ENCODE measurements around the gene TRAPPC6A.

TRAPPC6A gene

DNA sequence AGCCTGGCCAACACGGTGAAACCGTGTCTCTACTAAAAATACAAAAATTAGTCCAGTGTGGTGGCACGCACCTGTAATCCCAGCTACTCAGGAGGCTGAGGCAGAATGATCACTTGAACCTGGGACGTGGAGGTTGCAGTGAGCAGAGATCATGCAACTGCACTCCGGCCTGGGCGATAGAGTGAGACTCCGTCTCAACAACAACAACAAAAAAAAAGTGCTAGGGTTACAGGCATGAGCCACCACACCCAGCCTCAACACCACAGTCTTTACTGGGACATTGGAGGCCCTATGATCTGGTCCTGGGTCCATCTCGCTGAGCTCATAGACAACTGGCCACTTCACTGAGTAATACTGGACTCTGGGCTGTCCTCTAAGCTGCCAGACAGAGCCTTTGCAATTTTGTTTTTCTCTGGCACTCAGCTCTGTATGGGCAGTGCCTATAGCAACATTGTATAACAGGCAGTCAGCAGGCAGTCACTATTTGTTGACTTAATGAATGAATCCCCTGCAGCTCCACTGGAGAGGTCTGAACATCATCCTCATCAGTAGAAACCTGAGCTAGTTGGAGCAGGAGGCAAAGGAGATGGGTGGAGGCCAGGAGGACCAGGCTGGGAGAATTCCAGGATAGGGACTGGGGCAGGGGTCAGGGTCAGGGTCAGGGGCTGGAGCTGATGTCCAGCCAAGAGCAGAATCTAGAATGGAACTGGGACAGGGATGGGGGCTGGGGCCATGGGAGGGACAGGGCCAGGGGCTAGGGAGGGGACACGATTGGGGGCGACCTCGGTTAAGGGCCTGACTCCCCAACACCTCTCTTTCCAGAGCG is 8.7 kb upstream of the TRAPPC6A start:
- Histone ChIP-seq H3K36me3 (ENCODE audit: control insufficient read depth, insufficient read depth, low read length) (peaks cover 4% of the 10 kb centered on the region), H3K4me3 (ENCODE audit: extremely low read depth, insufficient read depth, low read length, poor library complexity, severe bottlenecking) (no peak overlapping the region), H3K9me3 (ENCODE audit: control insufficient read depth, low read length) (no peaks in the 10 kb centered on the region), H3K27ac (ENCODE audit: low read depth, low read length, severe bottlenecking) (no peak overlapping the region), H3K4me1 (ENCODE audit: control insufficient read depth, insufficient read depth, low read length, poor library complexity, severe bottlenecking) (peaks cover 3% of the 10 kb centered on the region)
- 93 to 95% methylated on average over 9 to 12 of the region's 12 CpGs for WGBS, 2 experiments (ENCODE audit: insufficient coverage in 2 of 2)

DNA sequence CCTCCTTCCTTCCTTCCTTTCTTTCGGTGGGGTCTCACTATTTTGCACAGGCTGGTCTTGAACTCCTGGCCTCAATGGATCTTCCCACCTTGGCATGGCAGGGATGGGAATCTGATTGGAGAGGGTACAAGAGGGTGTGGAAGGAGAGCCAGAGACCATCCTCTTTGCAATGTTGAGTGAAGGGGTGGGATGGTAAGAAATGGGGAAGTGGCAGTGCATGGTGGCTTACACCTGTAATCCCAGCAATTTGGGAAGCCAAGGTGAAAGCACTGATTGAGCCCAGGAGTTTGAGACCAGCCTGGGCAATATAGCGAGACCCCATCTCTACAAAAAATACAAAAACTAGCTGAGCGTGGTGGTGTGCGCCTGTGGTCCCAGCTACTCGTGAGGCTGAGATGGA is 6.1 kb upstream of the TRAPPC6A start:
- Histone ChIP-seq H3K9me3 (ENCODE audit: control insufficient read depth, low read length) (no peaks in the 10 kb centered on the region), H3K4me3 (ENCODE audit: extremely low read depth, insufficient read depth, low read length, poor library complexity, severe bottlenecking) (no peak overlapping the region), H3K36me3 (ENCODE audit: control insufficient read depth, insufficient read depth, low read length) (peaks cover 11% of the 10 kb centered on the region), H3K4me1 (ENCODE audit: control insufficient read depth, insufficient read depth, low read length, poor library complexity, severe bottlenecking) (peaks cover 4% of the 10 kb centered on the region), H3K27ac (ENCODE audit: low read depth, low read length, severe bottlenecking) (no peak overlapping the region)
- 92 to 100% methylated on average over 4 of the region's 5 CpGs for WGBS, 2 experiments (ENCODE audit: insufficient coverage in 2 of 2)

DNA sequence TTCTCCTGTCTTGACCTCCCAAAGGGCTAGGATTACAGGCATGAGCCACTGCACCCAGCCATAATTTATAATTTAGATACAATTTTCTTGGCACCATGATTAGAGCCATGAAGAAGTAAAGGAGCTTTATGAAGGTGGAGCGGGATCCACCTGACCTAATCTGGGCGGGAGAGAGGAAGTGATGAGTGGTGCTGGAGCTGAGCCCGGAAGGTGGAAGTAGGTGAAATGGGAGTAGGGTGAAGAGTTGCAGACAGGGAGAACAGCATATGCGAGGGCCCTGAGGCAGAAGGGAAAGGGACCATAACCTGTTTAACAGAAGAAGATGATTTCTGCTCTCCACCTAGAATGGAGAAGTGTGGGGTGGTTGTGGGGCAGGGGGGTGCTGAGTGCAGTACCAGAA is 4.7 kb upstream of the TRAPPC6A start:
- H3K9me3 ChIP-seq (ENCODE audit: control insufficient read depth, low read length), result no peaks in the 10 kb centered on the region
- peaks cover 4% of the 10 kb centered on the region for H3K4me1 ChIP-seq (ENCODE audit: control insufficient read depth, insufficient read depth, low read length, poor library complexity, severe bottlenecking)
- peaks cover 11% of the 10 kb centered on the region for H3K36me3 ChIP-seq (ENCODE audit: control insufficient read depth, insufficient read depth, low read length)
- H3K4me3 ChIP-seq (ENCODE audit: extremely low read depth, insufficient read depth, low read length, poor library complexity, severe bottlenecking), result no peak overlapping the region
- 85 to 94% methylated on average over 4 of the region's 4 CpGs for WGBS, 2 experiments (ENCODE audit: insufficient coverage in 2 of 2)
- no peak overlapping the region for H3K27ac ChIP-seq (ENCODE audit: low read depth, low read length, severe bottlenecking)

DNA sequence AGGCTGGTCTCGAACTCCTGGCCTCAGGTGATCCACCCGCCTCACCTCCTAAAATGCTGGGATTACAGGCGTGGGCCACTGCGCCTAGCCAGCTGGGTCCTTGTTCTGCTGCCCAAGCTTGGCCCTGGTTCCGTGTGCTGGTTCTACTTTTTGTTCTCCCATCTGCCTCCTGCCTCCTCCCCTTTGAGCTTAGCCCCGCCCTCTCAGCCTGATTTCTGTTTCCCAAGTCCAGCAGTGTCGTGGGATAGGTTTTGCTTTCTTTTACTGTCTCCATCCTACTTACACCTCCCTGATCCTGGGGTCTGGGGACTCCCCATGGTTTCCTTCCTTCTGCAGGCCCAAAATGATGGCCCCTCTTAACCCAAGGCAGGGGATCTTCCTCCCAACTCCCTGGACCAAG is 2.9 kb upstream of the TRAPPC6A start:
- Histone ChIP-seq H3K4me3 (ENCODE audit: extremely low read depth, insufficient read depth, low read length, poor library complexity, severe bottlenecking) (no peak overlapping the region), H3K9me3 (ENCODE audit: control insufficient read depth, low read length) (no peaks in the 10 kb centered on the region), H3K27ac (ENCODE audit: low read depth, low read length, severe bottlenecking) (no peak overlapping the region), H3K36me3 (ENCODE audit: control insufficient read depth, insufficient read depth, low read length) (peaks cover 11% of the 10 kb centered on the region), H3K4me1 (ENCODE audit: control insufficient read depth, insufficient read depth, low read length, poor library complexity, severe bottlenecking) (peaks cover 4% of the 10 kb centered on the region)
- WGBS, 2 experiments (ENCODE audit: insufficient coverage in 2 of 2), result 88 to 95% methylated on average over 7 of the region's 7 CpGs

DNA sequence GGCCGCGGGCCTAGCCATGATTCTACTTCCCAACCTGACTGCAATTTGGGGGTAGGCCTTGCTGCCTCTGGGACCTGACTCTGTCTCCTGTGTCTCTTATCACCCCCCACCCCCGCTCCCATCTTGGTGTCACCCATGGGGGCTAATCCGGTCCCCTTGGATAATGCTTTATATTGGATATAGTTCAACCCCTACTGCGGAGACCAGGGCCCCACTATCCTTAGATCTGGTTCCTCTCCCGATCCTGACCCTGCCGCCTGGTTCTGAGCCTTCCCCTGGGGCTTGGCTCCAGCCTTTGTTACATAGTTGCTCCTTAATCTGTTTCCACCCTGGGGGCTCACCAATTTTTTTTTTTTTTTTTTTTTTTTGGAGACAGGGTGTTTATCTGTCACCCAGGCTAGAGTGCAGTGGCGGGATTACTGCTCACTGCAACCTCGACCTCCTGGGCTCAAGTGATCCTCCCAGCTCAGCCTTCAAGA is 1.9 kb upstream of the TRAPPC6A start:
- peak overlapping the region; percentile 74 for H3K27ac ChIP-seq (ENCODE audit: low read depth, low read length, severe bottlenecking)

DNA sequence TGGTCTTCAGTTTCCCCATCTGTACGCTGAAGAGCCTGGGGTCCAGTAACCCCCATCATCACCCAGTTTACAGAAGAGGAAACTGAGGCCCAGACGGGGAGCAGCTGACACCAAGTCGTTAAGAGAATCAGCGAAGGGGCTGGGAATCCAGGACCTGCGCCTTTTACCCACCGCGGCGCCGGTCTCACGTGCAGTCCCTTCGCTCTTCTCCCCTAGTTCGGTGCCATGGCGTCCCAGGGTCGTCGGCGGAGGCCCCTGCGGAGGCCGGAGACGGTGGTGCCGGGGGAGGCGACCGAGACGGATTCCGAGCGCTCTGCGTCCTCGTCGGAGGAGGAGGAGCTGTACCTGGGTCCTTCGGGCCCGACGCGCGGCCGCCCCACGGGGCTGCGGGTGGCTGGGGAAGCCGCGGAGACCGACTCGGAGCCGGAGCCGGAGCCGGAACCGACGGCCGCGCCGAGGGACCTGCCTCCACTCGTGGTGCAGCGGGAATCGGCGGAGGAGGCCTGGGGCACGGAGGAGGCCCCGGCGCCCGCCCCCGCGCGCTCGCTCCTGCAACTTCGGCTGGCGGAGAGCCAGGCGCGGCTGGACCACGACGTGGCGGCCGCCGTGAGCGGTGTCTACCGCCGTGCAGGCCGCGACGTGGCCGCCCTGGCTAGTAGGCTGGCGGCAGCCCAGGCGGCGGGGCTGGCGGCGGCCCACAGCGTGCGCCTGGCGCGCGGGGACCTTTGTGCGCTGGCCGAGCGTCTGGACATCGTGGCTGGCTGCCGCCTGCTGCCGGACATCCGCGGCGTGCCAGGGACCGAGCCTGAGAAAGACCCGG is 1.2 kb upstream of the TRAPPC6A start:
- peaks cover 4% of the 10 kb centered on the region for H3K4me1 ChIP-seq (ENCODE audit: control insufficient read depth, insufficient read depth, low read length, poor library complexity, severe bottlenecking)
- WGBS, 2 experiments (ENCODE audit: insufficient coverage in 2 of 2), result 1 to 2% methylated on average over 70 to 93 of the region's 97 CpGs
- peaks cover 11% of the 10 kb centered on the region for H3K36me3 ChIP-seq (ENCODE audit: control insufficient read depth, insufficient read depth, low read length)
- H3K27ac ChIP-seq (ENCODE audit: low read depth, low read length, severe bottlenecking), result peak overlapping the region; percentile 74
- H3K4me3 ChIP-seq (ENCODE audit: extremely low read depth, insufficient read depth, low read length, poor library complexity, severe bottlenecking), result peak overlapping the region; percentile 83
- no peaks in the 10 kb centered on the region for H3K9me3 ChIP-seq (ENCODE audit: control insufficient read depth, low read length)

More for the DNA sequence above, 1.9 kb upstream of the TRAPPC6A start:
- Histone ChIP-seq H3K36me3 (ENCODE audit: control insufficient read depth, insufficient read depth, low read length) (peaks cover 11% of the 10 kb centered on the region), H3K4me3 (ENCODE audit: extremely low read depth, insufficient read depth, low read length, poor library complexity, severe bottlenecking) (peak overlapping the region; percentile 83), H3K9me3 (ENCODE audit: control insufficient read depth, low read length) (no peaks in the 10 kb centered on the region), H3K4me1 (ENCODE audit: control insufficient read depth, insufficient read depth, low read length, poor library complexity, severe bottlenecking) (peaks cover 4% of the 10 kb centered on the region)
- 54 to 60% methylated on average over 5 to 7 of the region's 9 CpGs for WGBS, 2 experiments (ENCODE audit: insufficient coverage in 2 of 2)

DNA sequence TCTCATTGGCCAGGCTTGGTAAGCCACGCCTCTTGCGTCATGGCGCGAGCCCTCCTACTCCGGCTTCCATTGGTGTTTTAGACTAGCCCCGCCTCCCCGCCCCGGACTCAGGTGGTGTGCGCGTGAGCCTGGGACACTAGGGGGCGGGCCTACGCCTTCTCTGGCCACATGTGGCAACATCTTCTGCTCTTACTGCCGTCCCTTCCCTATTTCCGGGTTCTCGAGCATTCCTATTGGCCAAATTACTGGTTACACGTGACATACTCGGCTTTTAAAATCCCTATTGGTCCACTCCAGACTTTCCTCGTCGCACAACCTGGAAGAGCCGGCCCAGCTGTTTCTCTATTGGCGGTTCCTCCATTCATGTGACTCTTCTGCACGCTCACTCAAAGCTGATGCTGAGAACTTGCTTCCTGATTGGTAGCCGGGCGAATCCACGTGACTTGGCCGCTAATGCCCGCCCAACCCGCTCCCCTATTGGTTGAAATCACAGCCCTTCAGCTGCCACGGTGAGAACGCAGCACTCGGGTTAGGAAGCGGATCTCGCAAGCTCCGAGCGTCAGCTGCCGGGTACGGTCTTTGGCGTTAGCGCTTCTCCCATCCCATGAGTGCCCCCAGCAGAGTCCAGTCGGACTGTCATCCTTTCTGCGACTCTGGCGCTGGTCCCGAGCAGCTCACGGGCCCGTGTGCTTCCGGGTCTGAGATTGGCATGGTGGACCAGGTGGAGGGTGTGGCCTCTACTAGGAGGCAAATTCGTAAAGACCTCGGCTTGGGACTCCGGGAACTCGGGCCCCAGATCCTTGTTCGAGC is 430 bp upstream of the TRAPPC6A start, which contains the start of gene BLOC1S3:
TSS of gene BLOC1S3 (plus strand) at position 523 of the 810 bp plus-strand sequence. CDS start 513 bp downstream, outside the sequence.
- WGBS, 2 experiments (ENCODE audit: insufficient coverage in 2 of 2), result 0% methylated on average over 51 of the region's 51 CpGs
- Histone ChIP-seq H3K4me1 (ENCODE audit: control insufficient read depth, insufficient read depth, low read length, poor library complexity, severe bottlenecking) (peaks cover 7% of the 10 kb centered on the region), H3K36me3 (ENCODE audit: control insufficient read depth, insufficient read depth, low read length) (peaks cover 11% of the 10 kb centered on the region), H3K4me3 (ENCODE audit: extremely low read depth, insufficient read depth, low read length, poor library complexity, severe bottlenecking) (peak within 1 kb of the TSS; percentile 83), H3K27ac (ENCODE audit: low read depth, low read length, severe bottlenecking) (peak within 1 kb of the TSS; percentile 88), H3K9me3 (ENCODE audit: control insufficient read depth, low read length) (no peaks in the 10 kb centered on the region)

DNA sequence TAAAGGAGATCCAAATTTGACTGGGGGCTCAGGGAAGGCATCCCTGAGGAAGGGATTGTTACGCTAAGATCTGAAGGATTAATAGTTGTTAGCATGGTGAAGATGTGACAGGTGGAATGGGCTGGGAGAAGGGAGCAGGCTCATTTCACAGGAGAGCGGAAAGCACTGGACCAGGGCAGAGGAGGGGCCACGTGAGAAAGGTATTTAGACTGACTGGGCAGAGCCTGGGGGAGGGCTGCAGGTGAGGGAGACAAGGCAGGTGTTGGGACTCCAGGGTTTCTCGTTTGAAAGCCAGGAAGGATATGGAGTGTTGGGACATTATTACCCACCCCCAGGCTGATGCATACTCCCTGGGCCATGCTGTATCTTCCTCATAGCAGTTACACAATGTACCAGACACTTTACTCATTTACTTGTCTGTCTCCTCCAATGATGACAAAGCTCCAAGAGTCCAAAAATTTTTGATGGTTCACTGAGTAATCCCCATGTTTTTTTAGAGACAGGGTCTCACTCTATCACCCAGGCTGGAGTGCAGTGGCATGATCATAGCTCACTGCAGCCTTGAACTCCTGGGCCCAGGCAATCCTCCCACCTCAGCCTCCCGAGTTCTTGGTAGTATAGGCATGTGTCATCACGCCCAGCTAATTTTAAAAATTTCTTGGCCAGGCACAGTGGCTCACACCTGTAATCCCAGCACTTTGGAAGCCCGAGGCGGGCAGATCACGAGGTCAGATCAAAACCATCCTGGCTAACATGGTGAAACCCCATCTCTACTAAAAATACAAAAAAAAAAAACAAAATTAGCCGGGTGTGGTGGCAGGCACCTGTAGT is 2.3 kb downstream of the TRAPPC6A start:
- no peaks in the 10 kb centered on the region for H3K36me3 ChIP-seq (ENCODE audit: control insufficient read depth, insufficient read depth, low read length)
- no peak overlapping the region for H3K27ac ChIP-seq (ENCODE audit: low read depth, low read length, severe bottlenecking)
- no peak overlapping the region for H3K4me3 ChIP-seq (ENCODE audit: extremely low read depth, insufficient read depth, low read length, poor library complexity, severe bottlenecking)
- H3K4me1 ChIP-seq (ENCODE audit: control insufficient read depth, insufficient read depth, low read length, poor library complexity, severe bottlenecking), result peaks cover 12% of the 10 kb centered on the region
- 88 to 92% methylated on average over 6 to 8 of the region's 10 CpGs for WGBS, 2 experiments (ENCODE audit: insufficient coverage in 2 of 2)
- H3K9me3 ChIP-seq (ENCODE audit: control insufficient read depth, low read length), result no peaks in the 10 kb centered on the region

DNA sequence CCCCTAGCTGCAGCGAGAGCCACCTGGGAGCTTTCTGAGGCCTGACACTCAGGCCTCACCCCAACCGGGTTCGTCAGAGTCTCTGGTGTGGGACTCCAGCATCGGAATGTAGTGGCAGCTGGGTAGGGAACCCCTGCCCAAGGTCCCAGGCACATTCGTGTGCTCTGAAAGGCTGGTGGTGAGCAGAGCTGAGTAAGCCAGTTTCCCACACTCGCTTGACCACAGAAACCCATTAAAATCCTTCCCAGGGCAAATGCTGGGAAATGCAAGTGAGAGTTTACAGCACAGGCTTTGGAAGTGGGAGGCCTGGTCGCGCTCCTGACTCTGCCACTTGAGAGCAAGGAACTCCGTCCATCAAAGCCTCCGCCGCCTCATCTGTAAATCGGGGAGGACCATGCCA is 4.2 kb downstream of the TRAPPC6A start:
- WGBS, 2 experiments (ENCODE audit: insufficient coverage in 2 of 2), result 88 to 92% methylated on average over 6 to 10 of the region's 12 CpGs

More for the DNA sequence above, 4.2 kb downstream of the TRAPPC6A start:
- Histone ChIP-seq H3K36me3 (ENCODE audit: control insufficient read depth, insufficient read depth, low read length) (no peaks in the 10 kb centered on the region), H3K4me1 (ENCODE audit: control insufficient read depth, insufficient read depth, low read length, poor library complexity, severe bottlenecking) (peaks cover 13% of the 10 kb centered on the region), H3K9me3 (ENCODE audit: control insufficient read depth, low read length) (no peaks in the 10 kb centered on the region), H3K27ac (ENCODE audit: low read depth, low read length, severe bottlenecking) (peak overlapping the region; percentile 59), H3K4me3 (ENCODE audit: extremely low read depth, insufficient read depth, low read length, poor library complexity, severe bottlenecking) (no peak overlapping the region)
